ENCODE measurements around the gene GOLGA6L7. TPM values are rescaled to one million over a fixed set of nuclear protein-coding genes. Genes with fewer than 3 reads are reported as not detected.
"Not testable (repeated sequence)": the region's sequence is repeated elsewhere in the genome, so short reads cannot be mapped to it uniquely, and the experiment has no call there.

Gene GOLGA6L7
- total and polyA plus RNA-seq, 9 of the 15 experiments (the other 6 are each of a cell fraction or from before 2014, with no cell fraction given): 0.11 to 0.14 (median 0.11) TPM; not detected in 6

- Histone ChIP-seq H3K4me3 (peak overlapping the region; percentile 59), H2AFZ (ENCODE audit: low read depth, low read length) (peak overlapping the region; percentile 87), H3K4me1 (replicated peaks in 1 of 2; ENCODE audit: control insufficient read depth in 2 of 2, insufficient read depth in 2 of 2, low read length in 2 of 2) (peaks cover 0 to 12% of the 10 kb centered on the region in 2 experiments; a peak in 3 of 5 replicates), H3K27ac (ENCODE audit: extremely low read depth, low read depth, low read length) (peak overlapping the region; percentile 56; the same call in 2 of the 3 replicates), H3K9ac (ENCODE audit: insufficient read depth in 1 of 2, low read depth in 2 of 2, low read length in 2 of 2) (peak overlapping the region in 1 of 2 experiments; percentile 79; a peak in 3 of 4 replicates), H3K4me2 (ENCODE audit: insufficient read depth, low read length) (peak overlapping the region; percentile 80)
- DNase-seq (ENCODE audit: extremely low read depth in 1 of 4, low spot score in 3 of 4) (peak; percentile 86 to 95 (median 90)), ATAC-seq (peak; percentile 99), FAIRE-seq (peak; percentile 88)
- intact Hi-C loops (cut with micrococcal nuclease): loop anchor here (5.0 kb wide), 1 partner anchor 80 kb away; no protein-coding TSS in a partner anchor
- POLR2A ChIA-PET; in situ Hi-C loops (cut with MboI); H3K36me3 ChIP-seq (ENCODE audit: control insufficient read depth, insufficient read depth, low read length); H4K20me1 ChIP-seq (replicated peaks; ENCODE audit: control insufficient read depth, insufficient read depth, low read length); H3K9me1 ChIP-seq (ENCODE audit: control insufficient read depth, insufficient read depth, low read length); H3K9me3 ChIP-seq (replicated peaks; ENCODE audit: control insufficient read depth, insufficient read depth, low read depth, low read length); H3K27me3 ChIP-seq (ENCODE audit: control insufficient read depth in 2 of 2, insufficient read depth in 2 of 2, low read length in 2 of 2); BruUV-seq (replicated peaks); CTCF ChIA-PET (ENCODE audit: low intra/inter-chr PET ratio); H3K79me2 ChIP-seq (ENCODE audit: control insufficient read depth, insufficient read depth, low read length); TF ChIP-seq ATF3 (CRISPR knock-in tag; conservative IDR thresholded peaks at IDR 0.05); MYC (CRISPR knock-in tag; IDR thresholded peaks at IDR 0.05; ENCODE audit: borderline replicate concordance, low read depth): not testable (repeated sequence)
- WGBS (ENCODE audit: insufficient coverage, low coverage, missing lambda C conversion rate): 0% methylated on average over 18 of the region's 56 CpGs
- TF ChIP-seq HDAC2 (IDR thresholded peaks at IDR 0.05) (0 out of 2 replicates have a peak, but pooled peaks have one; percentile 15), KDM1A (IDR thresholded peaks at IDR 0.05) (0 out of 4 replicates have a peak, but pooled peaks of 1 of the 2 experiments have one; percentile 22), SMARCE1 (IDR thresholded peaks at IDR 0.05) (0 out of 2 replicates have a peak, but pooled peaks have one; percentile 16), TFAP4 (CRISPR knock-in tag; IDR thresholded peaks at IDR 0.05; ENCODE audit: borderline replicate concordance) (peak; percentile 76; the same call in 1 of the 2 replicates), GMEB1 (CRISPR knock-in tag; IDR thresholded peaks at IDR 0.05) (peak; percentile 76), CHD2 (IDR thresholded peaks at IDR 0.05; ENCODE audit: low read depth, low read length) (peak; percentile 50; the same call in 1 of the 2 replicates), ATF3 (IDR thresholded peaks at IDR 0.05) (peak; percentile 25; the same call in 1 of the 2 replicates), ZBTB2 (IDR thresholded peaks at IDR 0.05) (0 out of 2 replicates have a peak, but pooled peaks have one; percentile 29), CEBPB (tag; IDR thresholded peaks at IDR 0.05) (0 out of 2 replicates have a peak, but pooled peaks have one; percentile 15), CTBP1 (IDR thresholded peaks at IDR 0.05; ENCODE audit: borderline replicate concordance) (peak; percentile 93), MYC (IDR thresholded peaks at IDR 0.05; ENCODE audit: low read depth, low read length) (peak; percentile 44; the same call in 1 of the 2 replicates), HES1 (IDR thresholded peaks at IDR 0.05; ENCODE audit: low read depth) (peak; percentile 34; the same call in 1 of the 2 replicates)
Measured at GRCh38 chr15:28831897-28832587, 16.4 kb downstream of the GOLGA6L7 start.

Measured in K562 (cell line).